HepG2 (cell line): Measurements from ENCODE around the gene AHCTF1.

Experiments
- EP300 ChIP-seq, 3 experiments: sonication (generic) in 1 of 3; formaldehyde crosslinking in 1 of 3; IDR thresholded peaks; 2 replicates each; pipeline versions ENCODE4 v1.5.1 to v1.6.1; 2011 to 2020; ENCODE audit warnings: low read depth in 2 of 3, low read length in 2 of 3, borderline replicate concordance in 1 of 3, improper control_type of control experiment in 1 of 3, mild to moderate bottlenecking in 1 of 3, missing genetic modification reagents in 1 of 3, moderate library complexity in 1 of 3
- HNRNPLL ChIP-seq: fragments of 200-400 bp; formaldehyde crosslinking; IDR thresholded peaks from 2 replicates; pipeline ENCODE4 v1.6.1; 2017; ENCODE audit warnings: mild to moderate bottlenecking, low read depth, low read length; ENCODE audit not compliant: poor library complexity, severe bottlenecking
- NFYB ChIP-seq: sonication (generic); formaldehyde crosslinking; IDR thresholded peaks from 2 replicates; pipeline ENCODE4 v1.4.0; 2020; ENCODE audit warnings: missing genetic modification reagents
- RAD21 ChIP-seq: fragments of 450-650 bp; formaldehyde crosslinking; IDR thresholded peaks from 2 replicates; pipeline ENCODE4 v1.5.0; 2020; ENCODE audit warnings: mild to moderate bottlenecking
- TCF7L2 ChIP-seq: IDR thresholded peaks from 2 replicates; pipeline ENCODE4 v1.6.1; 2011; ENCODE audit warnings: mild to moderate bottlenecking, low read depth, low read length, moderate library complexity
- YY1 ChIP-seq: IDR thresholded peaks from 2 replicates; pipeline ENCODE4 v1.6.1; 2011; ENCODE audit warnings: low read length, low read depth, moderate library complexity, mild to moderate bottlenecking; ENCODE audit not compliant: insufficient read depth, insufficient replicate concordance
- ZNF570 ChIP-seq: sonication (generic); formaldehyde crosslinking; IDR thresholded peaks from 2 replicates; pipeline ENCODE4 v1.4.0; 2020; ENCODE audit warnings: mild to moderate bottlenecking, missing genetic modification reagents, borderline replicate concordance
- TF ChIP-seq, protein P1 (sequence below): sonication (generic); formaldehyde crosslinking; IDR thresholded peaks from 2 replicates; pipeline ENCODE4 v1.9.0; 2021; ENCODE audit warnings: missing genetic modification reagents, borderline replicate concordance
- TF ChIP-seq, protein P2 (sequence below): sonication (generic); formaldehyde crosslinking; IDR thresholded peaks from 2 replicates; pipeline ENCODE4 v1.4.0; 2020; ENCODE audit warnings: mild to moderate bottlenecking, missing genetic modification reagents
- TF ChIP-seq, protein P3 (sequence below): sonication (generic); formaldehyde crosslinking; IDR thresholded peaks from 2 replicates; pipeline ENCODE4 v1.5.0; 2020; ENCODE audit warnings: mild to moderate bottlenecking, missing genetic modification reagents, moderate library complexity

DNA sequence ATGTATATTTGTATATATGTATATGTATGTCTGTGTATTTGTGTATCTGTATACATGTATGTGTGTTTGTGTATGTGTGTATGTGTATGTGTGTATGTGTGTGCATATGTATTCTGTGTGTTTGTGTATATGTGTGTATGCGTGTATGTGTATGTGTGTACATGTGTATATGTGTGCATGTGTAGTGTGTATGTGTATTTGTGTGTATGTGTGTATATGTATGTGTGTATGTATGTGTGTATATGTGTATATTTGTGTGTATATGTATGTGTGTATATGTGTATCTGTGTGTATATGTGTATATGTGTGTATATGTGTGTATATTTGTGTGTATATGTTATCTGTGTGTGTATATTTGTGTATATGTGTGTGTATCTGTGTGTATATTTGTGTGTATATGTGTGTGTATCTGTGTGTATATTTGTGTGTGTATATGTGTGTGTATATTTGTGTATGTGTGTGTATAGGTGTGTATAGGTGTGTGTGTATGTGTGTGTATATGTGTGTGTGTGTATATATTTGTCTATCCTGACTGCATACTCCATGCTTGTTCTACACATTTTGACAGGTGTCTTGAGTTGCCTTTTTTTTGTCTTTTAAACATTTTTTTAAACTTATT lies 106.1 kb downstream of the AHCTF1 start:
- TF ChIP-seq, protein P1, sequence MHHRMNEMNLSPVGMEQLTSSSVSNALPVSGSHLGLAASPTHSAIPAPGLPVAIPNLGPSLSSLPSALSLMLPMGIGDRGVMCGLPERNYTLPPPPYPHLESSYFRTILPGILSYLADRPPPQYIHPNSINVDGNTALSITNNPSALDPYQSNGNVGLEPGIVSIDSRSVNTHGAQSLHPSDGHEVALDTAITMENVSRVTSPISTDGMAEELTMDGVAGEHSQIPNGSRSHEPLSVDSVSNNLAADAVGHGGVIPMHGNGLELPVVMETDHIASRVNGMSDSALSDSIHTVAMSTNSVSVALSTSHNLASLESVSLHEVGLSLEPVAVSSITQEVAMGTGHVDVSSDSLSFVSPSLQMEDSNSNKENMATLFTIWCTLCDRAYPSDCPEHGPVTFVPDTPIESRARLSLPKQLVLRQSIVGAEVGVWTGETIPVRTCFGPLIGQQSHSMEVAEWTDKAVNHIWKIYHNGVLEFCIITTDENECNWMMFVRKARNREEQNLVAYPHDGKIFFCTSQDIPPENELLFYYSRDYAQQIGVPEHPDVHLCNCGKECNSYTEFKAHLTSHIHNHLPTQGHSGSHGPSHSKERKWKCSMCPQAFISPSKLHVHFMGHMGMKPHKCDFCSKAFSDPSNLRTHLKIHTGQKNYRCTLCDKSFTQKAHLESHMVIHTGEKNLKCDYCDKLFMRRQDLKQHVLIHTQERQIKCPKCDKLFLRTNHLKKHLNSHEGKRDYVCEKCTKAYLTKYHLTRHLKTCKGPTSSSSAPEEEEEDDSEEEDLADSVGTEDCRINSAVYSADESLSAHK (CRISPR knock-in tag): no peak
- TF ChIP-seq YY1 (no peak), EP300 (IDR thresholded peaks at IDR 0.05; ENCODE audit: low read depth in 2 of 2, low read length in 2 of 2) (no peak), EP300 (CRISPR knock-in tag; IDR thresholded peaks at IDR 0.05; ENCODE audit: borderline replicate concordance) (no peak), ZNF570 (CRISPR knock-in tag) (no peak), TCF7L2 (no peak), HNRNPLL (no peak), RAD21 (no peak), NFYB (no peak)
- TF ChIP-seq, protein P2, sequence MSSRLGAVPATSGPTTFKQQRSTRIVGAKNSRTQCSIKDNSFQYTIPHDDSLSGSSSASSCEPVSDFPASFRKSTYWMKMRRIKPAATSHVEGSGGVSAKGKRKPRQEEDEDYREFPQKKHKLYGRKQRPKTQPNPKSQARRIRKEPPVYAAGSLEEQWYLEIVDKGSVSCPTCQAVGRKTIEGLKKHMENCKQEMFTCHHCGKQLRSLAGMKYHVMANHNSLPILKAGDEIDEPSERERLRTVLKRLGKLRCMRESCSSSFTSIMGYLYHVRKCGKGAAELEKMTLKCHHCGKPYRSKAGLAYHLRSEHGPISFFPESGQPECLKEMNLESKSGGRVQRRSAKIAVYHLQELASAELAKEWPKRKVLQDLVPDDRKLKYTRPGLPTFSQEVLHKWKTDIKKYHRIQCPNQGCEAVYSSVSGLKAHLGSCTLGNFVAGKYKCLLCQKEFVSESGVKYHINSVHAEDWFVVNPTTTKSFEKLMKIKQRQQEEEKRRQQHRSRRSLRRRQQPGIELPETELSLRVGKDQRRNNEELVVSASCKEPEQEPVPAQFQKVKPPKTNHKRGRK (CRISPR knock-in tag): no peak
- TF ChIP-seq, protein P3, sequence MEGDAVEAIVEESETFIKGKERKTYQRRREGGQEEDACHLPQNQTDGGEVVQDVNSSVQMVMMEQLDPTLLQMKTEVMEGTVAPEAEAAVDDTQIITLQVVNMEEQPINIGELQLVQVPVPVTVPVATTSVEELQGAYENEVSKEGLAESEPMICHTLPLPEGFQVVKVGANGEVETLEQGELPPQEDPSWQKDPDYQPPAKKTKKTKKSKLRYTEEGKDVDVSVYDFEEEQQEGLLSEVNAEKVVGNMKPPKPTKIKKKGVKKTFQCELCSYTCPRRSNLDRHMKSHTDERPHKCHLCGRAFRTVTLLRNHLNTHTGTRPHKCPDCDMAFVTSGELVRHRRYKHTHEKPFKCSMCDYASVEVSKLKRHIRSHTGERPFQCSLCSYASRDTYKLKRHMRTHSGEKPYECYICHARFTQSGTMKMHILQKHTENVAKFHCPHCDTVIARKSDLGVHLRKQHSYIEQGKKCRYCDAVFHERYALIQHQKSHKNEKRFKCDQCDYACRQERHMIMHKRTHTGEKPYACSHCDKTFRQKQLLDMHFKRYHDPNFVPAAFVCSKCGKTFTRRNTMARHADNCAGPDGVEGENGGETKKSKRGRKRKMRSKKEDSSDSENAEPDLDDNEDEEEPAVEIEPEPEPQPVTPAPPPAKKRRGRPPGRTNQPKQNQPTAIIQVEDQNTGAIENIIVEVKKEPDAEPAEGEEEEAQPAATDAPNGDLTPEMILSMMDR (CRISPR knock-in tag): no peak
